Panc1 (cell line): ENCODE data around the gene RGS13.

Experiments used
- SIN3A ChIP-seq: IDR thresholded peaks from 2 replicates; pipeline ENCODE4 v1.6.1; 2012; ENCODE audit warnings: low read depth, mild to moderate bottlenecking, low read length, moderate library complexity, borderline replicate concordance; ENCODE audit not compliant: insufficient read depth
- TF ChIP-seq, protein P1 (sequence below): fragments of 450-650 bp; IDR thresholded peaks from 2 replicates; pipeline ENCODE4 v1.5.1; 2017; ENCODE audit warnings: mild to moderate bottlenecking

DNA sequence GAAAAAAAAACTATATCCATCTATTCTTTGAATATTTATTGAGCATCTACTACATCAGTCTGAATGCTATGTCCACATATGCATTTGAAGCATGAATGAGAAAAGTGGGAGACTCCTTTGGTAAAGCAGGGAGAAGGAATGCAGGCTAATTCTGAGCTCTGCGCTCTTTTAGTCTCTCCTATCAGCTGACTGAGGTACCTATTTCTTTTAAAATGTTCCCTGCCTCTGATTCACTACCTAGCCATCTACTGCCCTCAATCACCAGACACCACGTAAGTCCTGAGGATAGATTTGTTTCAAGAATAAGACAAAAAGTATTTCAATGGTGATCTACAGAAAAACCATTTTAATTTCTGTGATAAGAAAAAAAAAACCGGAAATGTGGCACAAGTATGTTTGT is 3.8 kb upstream of the RGS13 start:
- TF ChIP-seq, protein P1, sequence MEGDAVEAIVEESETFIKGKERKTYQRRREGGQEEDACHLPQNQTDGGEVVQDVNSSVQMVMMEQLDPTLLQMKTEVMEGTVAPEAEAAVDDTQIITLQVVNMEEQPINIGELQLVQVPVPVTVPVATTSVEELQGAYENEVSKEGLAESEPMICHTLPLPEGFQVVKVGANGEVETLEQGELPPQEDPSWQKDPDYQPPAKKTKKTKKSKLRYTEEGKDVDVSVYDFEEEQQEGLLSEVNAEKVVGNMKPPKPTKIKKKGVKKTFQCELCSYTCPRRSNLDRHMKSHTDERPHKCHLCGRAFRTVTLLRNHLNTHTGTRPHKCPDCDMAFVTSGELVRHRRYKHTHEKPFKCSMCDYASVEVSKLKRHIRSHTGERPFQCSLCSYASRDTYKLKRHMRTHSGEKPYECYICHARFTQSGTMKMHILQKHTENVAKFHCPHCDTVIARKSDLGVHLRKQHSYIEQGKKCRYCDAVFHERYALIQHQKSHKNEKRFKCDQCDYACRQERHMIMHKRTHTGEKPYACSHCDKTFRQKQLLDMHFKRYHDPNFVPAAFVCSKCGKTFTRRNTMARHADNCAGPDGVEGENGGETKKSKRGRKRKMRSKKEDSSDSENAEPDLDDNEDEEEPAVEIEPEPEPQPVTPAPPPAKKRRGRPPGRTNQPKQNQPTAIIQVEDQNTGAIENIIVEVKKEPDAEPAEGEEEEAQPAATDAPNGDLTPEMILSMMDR, result no peak
- no peak for TF ChIP-seq SIN3A
